ENCODE measurements around the gene TRIM6. TPM values are rescaled to one million over a fixed set of nuclear protein-coding genes. Genes with fewer than 3 reads are reported as not detected.

TRIM6 gene
- total and polyA plus RNA-seq, 9 of the 15 experiments (the other 6 are each of a cell fraction or from before 2014, with no cell fraction given), result 5.0 to 11.8 (median 8.7) TPM

DNA sequence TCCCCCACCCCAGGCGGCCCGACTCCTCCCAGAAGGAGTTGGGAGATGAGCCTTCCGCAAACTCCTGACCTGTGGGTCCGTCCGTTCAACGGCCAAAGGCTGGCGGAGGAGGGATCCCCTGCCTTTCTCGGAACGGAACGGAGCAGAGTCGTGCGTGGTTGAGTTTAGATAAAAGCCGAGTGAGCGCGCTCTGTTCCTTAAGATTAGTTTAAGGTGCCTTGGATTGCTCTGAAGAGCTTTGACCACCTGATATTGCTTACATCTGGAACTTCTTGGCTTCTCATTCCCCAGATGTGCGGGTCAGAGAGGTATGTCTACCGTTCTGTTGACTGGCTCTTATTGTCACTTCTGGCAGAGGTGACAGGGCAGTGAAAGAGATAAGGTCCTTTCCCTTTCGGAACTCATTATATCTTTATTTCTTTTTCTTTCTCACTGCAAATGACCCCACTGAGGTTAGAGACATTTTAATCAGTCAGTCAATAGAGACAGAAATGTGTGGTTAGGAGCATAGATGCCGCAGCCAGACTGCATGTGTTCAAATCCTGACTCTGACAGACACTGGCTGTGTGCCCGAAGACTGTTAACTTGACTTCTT lies at the start of gene TRIM6 (continued):
- TF ChIP-seq ZFP36 (IDR thresholded peaks at IDR 0.05; ENCODE audit: low read depth, low read length, partially characterized antibody) (no peak), DMBX1 (CRISPR knock-in tag; IDR thresholded peaks at IDR 0.05; ENCODE audit: borderline replicate concordance) (peak; percentile 55; the same call in 1 of the 2 replicates), DPF2 (IDR thresholded peaks at IDR 0.05) (peak; percentile 84), STAG1 (CRISPR knock-in tag; IDR thresholded peaks at IDR 0.05; ENCODE audit: borderline replicate concordance) (no peak), ASH1L (IDR thresholded peaks at IDR 0.05; ENCODE audit: borderline replicate concordance, low read depth, partially characterized antibody) (no peak), ILF3 (IDR thresholded peaks at IDR 0.05; ENCODE audit: borderline replicate concordance) (no peak), MYBL2 (IDR thresholded peaks at IDR 0.05; ENCODE audit: low read depth) (peak; percentile 68), MYBL2 (CRISPR knock-in tag; IDR thresholded peaks at IDR 0.05; ENCODE audit: borderline replicate concordance) (no peak), ZNF165 (CRISPR knock-in tag; IDR thresholded peaks at IDR 0.05; ENCODE audit: borderline replicate concordance) (no peak), HMGN3 (IDR thresholded peaks at IDR 0.05; ENCODE audit: borderline replicate concordance, extremely low read depth, insufficient read length, low read depth, low read length) (peak; percentile 53), PCBP1 (IDR thresholded peaks at IDR 0.05; ENCODE audit: low read depth, low read length, poor library complexity, severe bottlenecking) (peak; percentile 61), ZNF24 (IDR thresholded peaks at IDR 0.05) (no peak), ZNF644 (tag; IDR thresholded peaks at IDR 0.05; ENCODE audit: low read depth) (0 out of 2 replicates have a peak, but pooled peaks have one; percentile 47), MEIS2 (IDR thresholded peaks at IDR 0.05; ENCODE audit: partially characterized antibody) (peak; percentile 53), ZBTB7A (IDR thresholded peaks at IDR 0.05; ENCODE audit: borderline replicate concordance, control insufficient read depth, low read depth, low read length) (peak; percentile 59)
- TF ChIP-seq, protein P1, sequence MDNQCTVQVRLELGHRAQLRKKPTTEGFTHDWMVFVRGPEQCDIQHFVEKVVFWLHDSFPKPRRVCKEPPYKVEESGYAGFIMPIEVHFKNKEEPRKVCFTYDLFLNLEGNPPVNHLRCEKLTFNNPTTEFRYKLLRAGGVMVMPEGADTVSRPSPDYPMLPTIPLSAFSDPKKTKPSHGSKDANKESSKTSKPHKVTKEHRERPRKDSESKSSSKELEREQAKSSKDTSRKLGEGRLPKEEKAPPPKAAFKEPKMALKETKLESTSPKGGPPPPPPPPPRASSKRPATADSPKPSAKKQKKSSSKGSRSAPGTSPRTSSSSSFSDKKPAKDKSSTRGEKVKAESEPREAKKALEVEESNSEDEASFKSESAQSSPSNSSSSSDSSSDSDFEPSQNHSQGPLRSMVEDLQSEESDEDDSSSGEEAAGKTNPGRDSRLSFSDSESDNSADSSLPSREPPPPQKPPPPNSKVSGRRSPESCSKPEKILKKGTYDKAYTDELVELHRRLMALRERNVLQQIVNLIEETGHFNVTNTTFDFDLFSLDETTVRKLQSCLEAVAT (IDR thresholded peaks at IDR 0.05), result peak in 1 of 2 experiments; percentile 39; a peak in 1 of 4 replicates
- TF ChIP-seq, protein P2, sequence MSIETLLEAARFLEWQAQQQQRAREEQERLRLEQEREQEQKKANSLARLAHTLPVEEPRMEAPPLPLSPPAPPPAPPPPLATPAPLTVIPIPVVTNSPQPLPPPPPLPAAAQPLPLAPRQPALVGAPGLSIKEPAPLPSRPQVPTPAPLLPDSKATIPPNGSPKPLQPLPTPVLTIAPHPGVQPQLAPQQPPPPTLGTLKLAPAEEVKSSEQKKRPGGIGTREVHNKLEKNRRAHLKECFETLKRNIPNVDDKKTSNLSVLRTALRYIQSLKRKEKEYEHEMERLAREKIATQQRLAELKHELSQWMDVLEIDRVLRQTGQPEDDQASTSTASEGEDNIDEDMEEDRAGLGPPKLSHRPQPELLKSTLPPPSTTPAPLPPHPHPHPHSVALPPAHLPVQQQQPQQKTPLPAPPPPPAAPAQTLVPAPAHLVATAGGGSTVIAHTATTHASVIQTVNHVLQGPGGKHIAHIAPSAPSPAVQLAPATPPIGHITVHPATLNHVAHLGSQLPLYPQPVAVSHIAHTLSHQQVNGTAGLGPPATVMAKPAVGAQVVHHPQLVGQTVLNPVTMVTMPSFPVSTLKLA (conservative IDR thresholded peaks at IDR 0.05), result peak in 1 of 2 experiments; percentile 55; a peak in 2 of 4 replicates
- TF ChIP-seq, protein P3, sequence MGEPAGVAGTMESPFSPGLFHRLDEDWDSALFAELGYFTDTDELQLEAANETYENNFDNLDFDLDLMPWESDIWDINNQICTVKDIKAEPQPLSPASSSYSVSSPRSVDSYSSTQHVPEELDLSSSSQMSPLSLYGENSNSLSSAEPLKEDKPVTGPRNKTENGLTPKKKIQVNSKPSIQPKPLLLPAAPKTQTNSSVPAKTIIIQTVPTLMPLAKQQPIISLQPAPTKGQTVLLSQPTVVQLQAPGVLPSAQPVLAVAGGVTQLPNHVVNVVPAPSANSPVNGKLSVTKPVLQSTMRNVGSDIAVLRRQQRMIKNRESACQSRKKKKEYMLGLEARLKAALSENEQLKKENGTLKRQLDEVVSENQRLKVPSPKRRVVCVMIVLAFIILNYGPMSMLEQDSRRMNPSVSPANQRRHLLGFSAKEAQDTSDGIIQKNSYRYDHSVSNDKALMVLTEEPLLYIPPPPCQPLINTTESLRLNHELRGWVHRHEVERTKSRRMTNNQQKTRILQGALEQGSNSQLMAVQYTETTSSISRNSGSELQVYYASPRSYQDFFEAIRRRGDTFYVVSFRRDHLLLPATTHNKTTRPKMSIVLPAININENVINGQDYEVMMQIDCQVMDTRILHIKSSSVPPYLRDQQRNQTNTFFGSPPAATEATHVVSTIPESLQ (CRISPR knock-in tag; IDR thresholded peaks at IDR 0.05), result no peak
- TF ChIP-seq, protein P4, sequence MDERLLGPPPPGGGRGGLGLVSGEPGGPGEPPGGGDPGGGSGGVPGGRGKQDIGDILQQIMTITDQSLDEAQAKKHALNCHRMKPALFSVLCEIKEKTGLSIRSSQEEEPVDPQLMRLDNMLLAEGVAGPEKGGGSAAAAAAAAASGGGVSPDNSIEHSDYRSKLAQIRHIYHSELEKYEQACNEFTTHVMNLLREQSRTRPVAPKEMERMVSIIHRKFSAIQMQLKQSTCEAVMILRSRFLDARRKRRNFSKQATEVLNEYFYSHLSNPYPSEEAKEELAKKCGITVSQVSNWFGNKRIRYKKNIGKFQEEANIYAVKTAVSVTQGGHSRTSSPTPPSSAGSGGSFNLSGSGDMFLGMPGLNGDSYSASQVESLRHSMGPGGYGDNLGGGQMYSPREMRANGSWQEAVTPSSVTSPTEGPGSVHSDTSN (CRISPR knock-in tag; IDR thresholded peaks at IDR 0.05; ENCODE audit: low read depth), result no peak
- TF ChIP-seq, protein P4 (tag; conservative IDR thresholded peaks at IDR 0.05; ENCODE audit: low read depth), result no peak
